K562 (cell line): Measurements from ENCODE around the gene OR52A5. TPM values are rescaled to one million over a fixed set of nuclear protein-coding genes. Genes with fewer than 3 reads are reported as not detected.

Experiments used
- BHLHE40 ChIP-seq: IDR thresholded peaks from 2 replicates; pipeline ENCODE4 v1.6.1; 2011; ENCODE audit warnings: low read length, improper control_type of control experiment
- BRF2 ChIP-seq: IDR thresholded peaks from 3 replicates; pipeline ENCODE4 v1.6.1; 2011; ENCODE audit warnings: borderline replicate concordance, mild to moderate bottlenecking; ENCODE audit not compliant: insufficient read length, insufficient read depth
- CHD4 ChIP-seq: fragments of 200-600 bp; sonication (generic); IDR thresholded peaks from 3 replicates; pipeline ENCODE4 v1.6.1; 2012; ENCODE audit warnings: low read depth, mild to moderate bottlenecking, mixed read lengths, low read length, inconsistent platforms; ENCODE audit not compliant: insufficient read depth, insufficient replicate concordance, poor library complexity, severe bottlenecking
- E2F3 ChIP-seq: fragments of 250-450 bp; sonication (Bioruptor Pico); IDR thresholded peaks from 2 replicates; pipeline ENCODE4 v1.4.0; 2020; ENCODE audit warnings: mild to moderate bottlenecking
- ELK1 ChIP-seq: sonication (generic); formaldehyde crosslinking; IDR thresholded peaks from 2 replicates; pipeline ENCODE4 v1.8.1; 2022; ENCODE audit warnings: missing genetic modification reagents
- FOXJ2 ChIP-seq: fragments of 200-800 bp; sonication (Bioruptor generic); IDR thresholded peaks from 2 replicates; pipeline ENCODE4 v1.6.1; 2016; ENCODE audit warnings: missing genetic modification characterization, missing compliant biosample characterization
- HDAC2 ChIP-seq: fragments of 450-650 bp; IDR thresholded peaks from 2 replicates; pipeline ENCODE4 v1.6.1; 2016; ENCODE audit warnings: mild to moderate bottlenecking
- HOXB6 ChIP-seq: fragments of 250-450 bp; sonication (Bioruptor Pico); IDR thresholded peaks from 2 replicates; pipeline ENCODE4 v1.5.1; 2022; ENCODE audit warnings: mild to moderate bottlenecking, borderline replicate concordance
- HSF4 ChIP-seq: fragments of 250-450 bp; sonication (Bioruptor Pico); IDR thresholded peaks from 2 replicates; pipeline ENCODE4 v2.1.2; 2022; ENCODE audit warnings: mild to moderate bottlenecking, moderate library complexity, borderline replicate concordance
- JUNB ChIP-seq: fragments of 450-650 bp; formaldehyde crosslinking; conservative IDR thresholded peaks from 2 replicates; pipeline ENCODE4 v1.4.0; 2020; ENCODE audit warnings: mild to moderate bottlenecking
- KDM4B ChIP-seq, 2 experiments: fragments of 450-650 bp in 1 of 2; sonication (generic) in 1 of 2; IDR thresholded peaks; 2 replicates each; pipeline ENCODE4 v1.6.1; 2016 to 2017; ENCODE audit warnings: borderline replicate concordance in 2 of 2, antibody characterized with exemption in 1 of 2, low read depth in 1 of 2, mild to moderate bottlenecking in 1 of 2
- MAFF ChIP-seq: IDR thresholded peaks from 2 replicates; pipeline ENCODE4 v1.6.1; 2012; ENCODE audit warnings: low read length, improper control_type of control experiment
- MTA1 ChIP-seq: fragments of 450-650 bp; IDR thresholded peaks from 2 replicates; pipeline ENCODE4 v1.6.1; 2017; ENCODE audit warnings: borderline replicate concordance
- MYNN ChIP-seq, 2 experiments: sonication (generic); formaldehyde crosslinking in 1 of 2; IDR thresholded peaks; 2 replicates each; pipeline versions ENCODE4 v1.5.0 to v1.6.1; 2016 to 2020; ENCODE audit warnings: antibody characterized with exemption in 1 of 2, missing genetic modification reagents in 1 of 2
- NCOA1 ChIP-seq: fragments of 450-650 bp; IDR thresholded peaks from 2 replicates; pipeline ENCODE4 v1.6.1; 2016; ENCODE audit warnings: low read depth
- NCOA2 ChIP-seq, 2 experiments: fragments of 450-650 bp; IDR thresholded peaks; 2 replicates each; pipeline ENCODE4 v1.6.1; 2018; ENCODE audit warnings: mild to moderate bottlenecking in 2 of 2, moderate library complexity in 1 of 2; ENCODE audit not compliant: partially characterized antibody in 2 of 2
- NELFE ChIP-seq: IDR thresholded peaks from 2 replicates; pipeline ENCODE4 v1.6.1; 2011; ENCODE audit warnings: mild to moderate bottlenecking; ENCODE audit not compliant: insufficient read depth, insufficient read length
- OTX1 ChIP-seq: fragments of 450-650 bp; formaldehyde crosslinking; IDR thresholded peaks from 2 replicates; pipeline ENCODE4 v1.4.0; 2022; ENCODE audit warnings: mild to moderate bottlenecking
- PCBP2 ChIP-seq: fragments of 200-400 bp; formaldehyde crosslinking; IDR thresholded peaks from 2 replicates; pipeline ENCODE4 v1.6.1; 2018; ENCODE audit warnings: low read length, low read depth, mild to moderate bottlenecking, moderate library complexity; ENCODE audit not compliant: poor library complexity, severe bottlenecking
- RCOR1 ChIP-seq, 2 experiments: IDR thresholded peaks; 2 replicates each; pipeline ENCODE4 v1.6.1; 2012; ENCODE audit warnings: low read depth in 2 of 2, low read length in 2 of 2, borderline replicate concordance in 1 of 2, improper control_type of control experiment in 1 of 2
- TOE1 ChIP-seq, 2 experiments: fragments of 450-650 bp in 1 of 2; sonication (generic) in 1 of 2; formaldehyde crosslinking in 1 of 2; IDR thresholded peaks; 2 replicates each; pipeline versions ENCODE4 v1.7.1 to v1.8.0; 2016 to 2022; ENCODE audit warnings: borderline replicate concordance in 2 of 2, mild to moderate bottlenecking in 2 of 2, antibody characterized with exemption in 1 of 2, inconsistent platforms in 1 of 2, low read depth in 1 of 2, missing genetic modification reagents in 1 of 2, moderate library complexity in 1 of 2
- U2AF1 ChIP-seq: fragments of 200-400 bp; formaldehyde crosslinking; optimal IDR thresholded peaks from 2 replicates; pipeline ENCODE3; 2017; ENCODE audit warnings: mild to moderate bottlenecking, low read depth, low read length, moderate library complexity
- ZNF124 ChIP-seq: sonication (generic); formaldehyde crosslinking; IDR thresholded peaks from 2 replicates; pipeline ENCODE4 v1.8.1; 2022; ENCODE audit warnings: missing genetic modification reagents
- ZNF239 ChIP-seq: fragments of 250-450 bp; sonication (Bioruptor Pico); IDR thresholded peaks from 2 replicates; pipeline ENCODE4 v1.4.0; 2020; ENCODE audit warnings: mild to moderate bottlenecking
- ZNF324 ChIP-seq: fragments of 250-450 bp; sonication (Bioruptor Pico); IDR thresholded peaks from 2 replicates; pipeline ENCODE4 v1.4.0; 2020; ENCODE audit warnings: mild to moderate bottlenecking
- ZNF507 ChIP-seq: conservative IDR thresholded peaks from 2 replicates; pipeline ENCODE4 v1.6.1; 2017; ENCODE audit warnings: missing genetic modification characterization, missing compliant biosample characterization
- polyA plus RNA-seq, 8 experiments: library from polyadenylated mRNA; depleted of rRNA in 4 of 8; stranded (reverse) in 5 of 8; unstranded in 3 of 8; fragments of >200 nt; fragmentation: Nextera tagmentation in 2 of 8; fragmentation: Illumina TruSeq in 1 of 8; extraction: Ambion mirVana in 2 of 8; extraction: Trizol in 1 of 8; gene quantifications; 2 replicates each; pipeline versions ENCODE4 v1.2.1 to v1.2.3, GENCODE V29; 2011 to 2014; ENCODE audit warnings: inconsistent platforms in 1 of 8, missing spikeins in 1 of 8
- total RNA-seq, 7 experiments: library from RNA; depleted of rRNA in 6 of 7; stranded (reverse); fragments of >200 nt in 6 of 7; fragmentation: Illumina TruSeq in 2 of 7; extraction: Trizol in 2 of 7; gene quantifications; 2 replicates each; pipeline versions ENCODE4 v1.2.1 to v1.2.3, GENCODE V29; 2011 to 2021; ENCODE audit warnings: low replicate concordance in 1 of 7
- TF ChIP-seq, protein P1 (sequence below): sonication (generic); formaldehyde crosslinking; IDR thresholded peaks from 2 replicates; pipeline ENCODE4 v1.8.1; 2023; ENCODE audit warnings: mild to moderate bottlenecking, missing genetic modification reagents

Gene OR52A5
- total and polyA plus RNA-seq, 9 of the 15 experiments (the other 6 are each of a cell fraction or from before 2014, with no cell fraction given), result 0.04 to 1.1 (median 0.94) TPM; not detected in 6

DNA sequence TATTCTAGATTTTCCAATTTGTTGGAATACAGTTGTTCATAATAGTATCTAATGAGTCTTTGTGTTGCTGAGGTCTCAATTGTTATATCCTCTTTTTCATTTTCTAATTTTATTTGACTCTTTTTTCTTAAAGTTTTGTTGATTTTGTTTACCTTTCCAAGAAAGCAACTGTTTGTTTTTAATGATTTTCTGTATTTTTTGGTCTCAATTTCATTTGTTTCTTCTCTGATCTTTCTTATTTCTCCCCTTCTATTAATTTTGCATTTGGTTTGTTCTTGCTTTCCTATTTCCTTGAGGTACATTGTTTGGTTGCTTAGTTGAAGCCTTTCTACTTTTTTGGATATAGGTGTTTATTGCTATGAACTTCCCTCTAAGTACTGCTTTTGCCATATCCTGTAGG is 21.6 kb upstream of the OR52A5 start (continued):
- TF ChIP-seq MYNN (IDR thresholded peaks at IDR 0.05) (no peak), MYNN (CRISPR knock-in tag; IDR thresholded peaks at IDR 0.05) (no peak), JUNB (no peak), ZNF507 (tag) (no peak), RCOR1 (IDR thresholded peaks at IDR 0.05; ENCODE audit: borderline replicate concordance in 1 of 2, low read depth in 2 of 2, low read length in 2 of 2) (no peak), HSF4 (CRISPR knock-in tag) (no peak), HOXB6 (CRISPR knock-in tag) (no peak), NCOA1 (no peak), FOXJ2 (no peak), ZNF324 (CRISPR knock-in tag) (no peak), U2AF1 (no peak), ZNF239 (CRISPR knock-in tag) (no peak), BHLHE40 (no peak), KDM4B (IDR thresholded peaks at IDR 0.05; ENCODE audit: borderline replicate concordance in 2 of 2, low read depth in 1 of 2) (peak in 1 of 2 experiments; percentile 91; a peak in 1 of 4 replicates), E2F3 (CRISPR knock-in tag) (no peak), MTA1 (no peak), PCBP2 (no peak), CHD4 (no peak), MAFF (no peak), OTX1 (no peak), ZNF124 (CRISPR knock-in tag) (no peak), BRF2 (no peak), HDAC2 (no peak), NELFE (no peak), ELK1 (no peak), NCOA2 (IDR thresholded peaks at IDR 0.05; ENCODE audit: partially characterized antibody in 2 of 2) (peak in 1 of 2 experiments; percentile 6), TOE1 (IDR thresholded peaks at IDR 0.05; ENCODE audit: borderline replicate concordance) (no peak), TOE1 (CRISPR knock-in tag; IDR thresholded peaks at IDR 0.05; ENCODE audit: borderline replicate concordance, low read depth) (no peak)
- TF ChIP-seq, protein P1, sequence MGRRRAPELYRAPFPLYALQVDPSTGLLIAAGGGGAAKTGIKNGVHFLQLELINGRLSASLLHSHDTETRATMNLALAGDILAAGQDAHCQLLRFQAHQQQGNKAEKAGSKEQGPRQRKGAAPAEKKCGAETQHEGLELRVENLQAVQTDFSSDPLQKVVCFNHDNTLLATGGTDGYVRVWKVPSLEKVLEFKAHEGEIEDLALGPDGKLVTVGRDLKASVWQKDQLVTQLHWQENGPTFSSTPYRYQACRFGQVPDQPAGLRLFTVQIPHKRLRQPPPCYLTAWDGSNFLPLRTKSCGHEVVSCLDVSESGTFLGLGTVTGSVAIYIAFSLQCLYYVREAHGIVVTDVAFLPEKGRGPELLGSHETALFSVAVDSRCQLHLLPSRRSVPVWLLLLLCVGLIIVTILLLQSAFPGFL (CRISPR knock-in tag), result no peak
